BJ (cell line): ENCODE measurements around the gene CPED1. TPM values are rescaled to one million over a fixed set of nuclear protein-coding genes. Genes with fewer than 3 reads are reported as not detected.

Source experiments
- CTCF ChIA-PET: fragments of 350-600 bp; formaldehyde crosslinking; extraction: SDS; loops from one replicate; lab custom pipeline; 2021; ENCODE audit warnings: antibody characterized with exemption, inconsistent platforms; lab: Yijun Ruan, JAX
- POLR2A ChIA-PET: fragments of 300-600 bp; sonication (Branson Sonifier 250); formaldehyde crosslinking; extraction: SDS; loops from one replicate; lab custom pipeline; 2021; ENCODE audit warnings: antibody characterized with exemption; lab: Charles Lee
- DNase-seq: peaks from one replicate; pipeline ENCODE4 v3.0.0-alpha.2; 2011; ENCODE audit warnings: low read depth
- H3K27me3 ChIP-seq: 2 replicates; pipeline ENCODE4 v1.6.0; 2011; ENCODE audit warnings: low read length; ENCODE audit not compliant: control insufficient read depth, insufficient read depth
- H3K36me3 ChIP-seq: 2 replicates; pipeline ENCODE4 v1.5.1; 2011; ENCODE audit warnings: low read length; ENCODE audit not compliant: control insufficient read depth, insufficient read depth
- H3K4me3 ChIP-seq: 2 replicates; pipeline ENCODE4 v1.5.1; 2011; ENCODE audit warnings: low read depth, mild to moderate bottlenecking, control low read depth, low read length
- polyA plus RNA-seq: library from polyadenylated mRNA; depleted of rRNA; stranded (reverse); fragments of >200 nt; gene quantifications from 2 replicates; pipeline ENCODE4 v1.2.3, GENCODE V29; 2011
- TF ChIP-seq, protein P1 (sequence below): IDR thresholded peaks from 2 replicates; pipeline ENCODE4 v1.5.1; 2011; ENCODE audit warnings: low read depth, mild to moderate bottlenecking, control low read depth, inconsistent platforms, low read length, moderate library complexity; ENCODE audit not compliant: insufficient read depth

The CPED1 gene
- polyA plus RNA-seq, 1 experiment = 18.3 TPM

DNA sequence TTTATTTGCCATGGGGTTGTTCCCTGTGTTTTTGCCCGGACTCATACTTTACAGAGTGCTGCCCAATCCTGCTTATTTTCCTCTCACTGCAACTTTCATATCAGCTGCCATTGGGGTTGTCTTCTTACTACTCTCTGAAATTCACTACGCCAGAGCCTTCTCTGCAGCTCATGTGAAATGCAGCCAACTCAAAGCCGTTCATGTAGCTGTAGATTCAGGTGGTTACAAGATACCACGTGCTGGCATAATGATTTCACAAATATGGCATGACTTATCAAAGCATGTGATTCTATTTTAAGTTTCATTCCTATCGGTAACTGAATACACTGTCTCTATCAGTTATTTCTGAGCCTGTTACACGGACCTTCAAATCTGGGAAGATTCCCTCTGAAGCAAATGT lies 210.0 kb downstream of the CPED1 start:
- POLR2A ChIA-PET = no interaction called here
- no peaks in the 10 kb centered on the region for H3K27me3 ChIP-seq
- no peaks in the 10 kb centered on the region for H3K36me3 ChIP-seq
- DNase-seq = no peak
- TF ChIP-seq, protein P1, sequence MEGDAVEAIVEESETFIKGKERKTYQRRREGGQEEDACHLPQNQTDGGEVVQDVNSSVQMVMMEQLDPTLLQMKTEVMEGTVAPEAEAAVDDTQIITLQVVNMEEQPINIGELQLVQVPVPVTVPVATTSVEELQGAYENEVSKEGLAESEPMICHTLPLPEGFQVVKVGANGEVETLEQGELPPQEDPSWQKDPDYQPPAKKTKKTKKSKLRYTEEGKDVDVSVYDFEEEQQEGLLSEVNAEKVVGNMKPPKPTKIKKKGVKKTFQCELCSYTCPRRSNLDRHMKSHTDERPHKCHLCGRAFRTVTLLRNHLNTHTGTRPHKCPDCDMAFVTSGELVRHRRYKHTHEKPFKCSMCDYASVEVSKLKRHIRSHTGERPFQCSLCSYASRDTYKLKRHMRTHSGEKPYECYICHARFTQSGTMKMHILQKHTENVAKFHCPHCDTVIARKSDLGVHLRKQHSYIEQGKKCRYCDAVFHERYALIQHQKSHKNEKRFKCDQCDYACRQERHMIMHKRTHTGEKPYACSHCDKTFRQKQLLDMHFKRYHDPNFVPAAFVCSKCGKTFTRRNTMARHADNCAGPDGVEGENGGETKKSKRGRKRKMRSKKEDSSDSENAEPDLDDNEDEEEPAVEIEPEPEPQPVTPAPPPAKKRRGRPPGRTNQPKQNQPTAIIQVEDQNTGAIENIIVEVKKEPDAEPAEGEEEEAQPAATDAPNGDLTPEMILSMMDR = no peak
- CTCF ChIA-PET = no interaction called here
- H3K4me3 ChIP-seq = no peak overlapping the region

DNA sequence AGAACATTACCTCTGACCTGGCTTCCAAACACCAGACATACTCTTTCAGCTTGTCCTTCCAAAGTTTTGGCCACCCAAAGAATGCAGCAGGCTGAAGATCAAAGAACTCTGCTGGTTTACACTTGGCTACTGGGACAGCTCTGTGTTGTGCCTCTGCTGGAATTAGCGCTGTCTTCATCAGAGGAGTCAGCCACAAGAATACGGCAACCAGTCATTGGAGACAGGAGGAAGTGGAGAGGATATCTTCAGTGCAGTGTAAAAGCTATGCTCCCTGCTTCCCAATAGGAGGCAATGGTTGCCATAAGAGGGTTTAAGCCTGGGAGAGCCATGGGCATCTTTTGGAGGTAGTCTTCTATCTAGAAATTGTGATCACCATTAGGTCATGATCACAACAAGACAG lies 213.6 kb downstream of the CPED1 start:
- H3K27me3 ChIP-seq = no peaks in the 10 kb centered on the region
- no peak overlapping the region for H3K4me3 ChIP-seq
- H3K36me3 ChIP-seq = no peaks in the 10 kb centered on the region
- POLR2A ChIA-PET = no interaction called here
- DNase-seq = no peak
- TF ChIP-seq, protein P1 = no peak
- CTCF ChIA-PET = interaction anchor here (1.0 kb wide), 1 partner anchor 19 kb away, joined by 3 read pairs; no protein-coding TSS in a partner anchor

DNA sequence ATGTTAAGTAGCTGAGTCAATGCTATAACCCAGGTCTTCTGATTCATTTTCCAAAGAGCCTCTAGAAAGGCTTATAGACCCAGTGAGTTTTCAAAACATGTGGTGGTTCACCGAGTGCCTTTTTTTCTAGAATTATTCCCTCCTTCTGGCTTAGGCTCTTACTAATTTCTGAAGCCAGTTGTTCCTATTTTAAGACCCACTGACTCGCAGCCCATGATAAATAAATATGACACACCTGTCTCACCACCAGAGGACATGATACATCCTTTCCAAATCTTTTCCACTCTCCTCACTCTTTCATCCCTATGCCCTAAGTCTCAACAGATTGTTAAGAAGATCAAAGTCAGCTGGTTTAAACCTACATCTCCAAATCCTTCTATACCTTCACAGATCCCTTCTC lies 214.3 kb downstream of the CPED1 start:
- DNase-seq = no peak
- no peak overlapping the region for H3K4me3 ChIP-seq
- H3K27me3 ChIP-seq = no peaks in the 10 kb centered on the region
- TF ChIP-seq, protein P1 = no peak
- H3K36me3 ChIP-seq = no peaks in the 10 kb centered on the region
- ChIA-PET CTCF (interaction anchor here (1.0 kb wide), 1 partner anchor 20 kb away, joined by 3 read pairs; no protein-coding TSS in a partner anchor), POLR2A (no interaction called here)

DNA sequence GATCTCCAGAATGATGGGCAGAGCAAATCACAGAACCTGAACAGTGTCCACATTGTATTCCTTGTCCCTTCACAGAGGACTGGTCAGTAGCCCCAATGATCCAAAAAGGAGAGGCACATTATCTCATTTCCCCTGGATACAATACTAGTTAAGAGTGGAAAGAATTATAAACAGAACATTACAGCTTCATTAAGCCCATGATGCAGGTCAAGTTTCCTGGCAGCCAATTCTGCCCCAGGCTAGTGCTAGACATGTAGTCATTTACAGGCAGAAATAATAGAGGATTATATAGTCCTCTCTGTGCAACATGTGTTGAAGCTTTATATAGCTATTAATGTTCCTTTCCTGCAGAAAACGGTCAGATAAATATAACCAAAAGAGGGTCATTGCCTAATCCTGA lies 216.0 kb downstream of the CPED1 start:
- H3K4me3 ChIP-seq = no peak overlapping the region
- TF ChIP-seq, protein P1 = no peak
- CTCF ChIA-PET = no interaction called here
- no peaks in the 10 kb centered on the region for H3K27me3 ChIP-seq
- no peaks in the 10 kb centered on the region for H3K36me3 ChIP-seq
- POLR2A ChIA-PET = interaction anchor here (1.0 kb wide), 1 partner anchor 58 kb away, joined by 4 read pairs; no protein-coding TSS in a partner anchor
- DNase-seq = peak; percentile 64

DNA sequence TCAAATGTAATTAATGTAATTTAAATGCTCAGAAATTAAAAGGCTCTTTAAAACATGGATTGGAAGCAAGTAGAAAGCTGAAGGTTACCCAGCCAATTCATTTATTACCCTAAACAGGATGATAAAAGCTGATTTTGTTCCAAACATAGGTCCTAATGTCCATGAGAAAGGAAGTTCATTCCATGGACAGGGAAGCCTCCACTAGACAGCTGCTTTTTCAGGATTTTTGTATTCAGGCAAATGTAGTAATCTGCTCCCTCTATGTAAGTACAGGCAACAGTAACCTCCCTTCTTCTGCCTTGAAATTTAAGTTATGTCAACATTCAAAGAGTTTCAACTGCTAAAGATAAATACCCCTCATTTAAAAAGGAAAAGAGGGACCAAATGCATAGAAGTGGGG lies 217.3 kb downstream of the CPED1 start:
- POLR2A ChIA-PET = no interaction called here
- TF ChIP-seq, protein P1 = no peak
- CTCF ChIA-PET = no interaction called here

More for the DNA sequence above, 217.3 kb downstream of the CPED1 start:
- Histone ChIP-seq H3K4me3 (no peak overlapping the region), H3K27me3 (no peaks in the 10 kb centered on the region), H3K36me3 (no peaks in the 10 kb centered on the region)
- no peak for DNase-seq
